Osteocyte (in vitro differentiated cells): ENCODE measurements around the gene EEF1AKMT1. TPM values are rescaled to one million over a fixed set of nuclear protein-coding genes. Genes with fewer than 3 reads are reported as not detected.

Experiments used
- DNase-seq: peaks from one replicate; pipeline ENCODE4 v3.0.0; 2021; ENCODE audit warnings: mixed read lengths; ENCODE audit not compliant: unreplicated experiment; ENCODE audit errors: extremely low spot score
- H3K27ac Mint-ChIP-seq: one replicate; pipeline ENCODE4 v1.8.0; 2021; ENCODE audit warnings: mild to moderate bottlenecking, mixed read lengths; ENCODE audit not compliant: unreplicated experiment
- H3K27me3 Mint-ChIP-seq: one replicate; pipeline ENCODE4 v1.8.0; 2021; ENCODE audit warnings: mixed read lengths; ENCODE audit not compliant: unreplicated experiment
- H3K36me3 Mint-ChIP-seq: one replicate; pipeline ENCODE4 v1.8.0; 2021; ENCODE audit warnings: mixed read lengths; ENCODE audit not compliant: unreplicated experiment
- H3K4me1 Mint-ChIP-seq: one replicate; pipeline ENCODE4 v1.8.0; 2021; ENCODE audit warnings: mixed read lengths; ENCODE audit not compliant: unreplicated experiment
- H3K4me3 Mint-ChIP-seq: one replicate; pipeline ENCODE4 v1.8.0; 2021; ENCODE audit warnings: mild to moderate bottlenecking, moderate library complexity, mixed read lengths; ENCODE audit not compliant: unreplicated experiment
- H3K9me3 Mint-ChIP-seq: one replicate; pipeline ENCODE4 v1.8.0; 2021; ENCODE audit warnings: mixed read lengths; ENCODE audit not compliant: unreplicated experiment
- CTCF ChIP-seq: fragments of 200-600 bp; sonication (generic); IDR thresholded peaks from 2 replicates; pipeline ENCODE4 v1.5.0; 2021; ENCODE audit warnings: antibody characterized with exemption, mild to moderate bottlenecking, moderate library complexity
- total RNA-seq: library from RNA; stranded (reverse); gene quantifications from 2 replicates; pipeline ENCODE4 v1.2.1, GENCODE V29; 2021

EEF1AKMT1 gene
- total RNA-seq, 1 donor from 2014 or later: 10.8 TPM

DNA sequence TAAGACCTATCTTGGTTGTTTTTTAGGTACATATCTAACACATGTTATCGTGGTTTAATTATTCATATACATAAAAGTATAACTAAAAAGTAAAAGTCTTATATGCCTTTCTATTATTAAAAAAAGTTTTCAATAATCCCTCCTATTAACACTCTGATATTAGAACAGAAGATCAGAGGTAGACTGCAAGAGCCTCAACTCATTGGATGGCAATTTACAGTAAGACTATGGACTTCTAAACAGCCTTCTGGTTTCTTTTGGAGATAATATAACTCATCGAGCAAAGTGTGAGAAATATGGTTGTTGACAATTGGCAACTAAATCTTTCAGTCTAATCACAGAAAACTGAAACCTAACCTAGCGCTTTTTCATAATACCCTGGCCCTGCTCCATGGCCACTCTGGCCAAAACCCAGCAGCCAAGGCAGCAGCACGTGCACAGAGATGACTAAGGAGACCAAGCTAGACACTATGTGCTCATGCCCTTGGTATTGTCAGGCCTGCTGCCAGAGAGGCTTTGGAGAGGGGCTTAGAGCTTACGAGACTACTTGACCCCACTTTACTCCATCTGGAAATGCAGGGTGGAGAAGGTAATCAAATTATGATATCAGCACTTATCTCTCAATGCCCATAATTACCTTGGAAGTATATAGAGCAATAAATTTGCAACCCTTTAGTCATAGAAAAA, 40.6 kb upstream of the EEF1AKMT1 start:
- H3K27me3 Mint-ChIP-seq: no peaks in the 10 kb centered on the region
- H3K27ac Mint-ChIP-seq: peak overlapping the region; percentile 95
- no peak for TF ChIP-seq CTCF
- H3K9me3 Mint-ChIP-seq: no peaks in the 10 kb centered on the region
- H3K4me3 Mint-ChIP-seq: no peak overlapping the region
- peaks cover 12% of the 10 kb centered on the region for H3K36me3 Mint-ChIP-seq
- no peak for DNase-seq
- peaks cover 46% of the 10 kb centered on the region for H3K4me1 Mint-ChIP-seq

DNA sequence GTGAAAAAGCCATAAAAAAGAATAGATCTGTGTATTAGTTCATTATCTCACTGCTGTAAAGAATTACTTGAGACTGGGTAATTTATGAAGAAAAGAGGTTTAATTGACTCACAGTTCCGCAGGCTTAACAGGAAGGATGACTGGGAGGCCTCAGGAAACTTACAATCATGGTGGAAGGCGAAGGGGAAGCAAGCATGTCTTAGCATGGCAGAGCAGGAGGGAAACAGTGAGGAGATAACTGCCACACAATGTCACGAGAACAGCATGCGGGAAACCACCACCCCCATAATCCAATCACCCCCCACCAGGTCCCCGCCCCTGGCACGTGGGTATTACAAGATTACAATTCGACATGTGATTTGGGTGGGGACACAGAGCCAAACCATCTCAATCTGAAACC, 39.1 kb upstream of the EEF1AKMT1 start:
- H3K4me3 Mint-ChIP-seq: no peak overlapping the region
- H3K36me3 Mint-ChIP-seq: peaks cover 14% of the 10 kb centered on the region
- H3K27ac Mint-ChIP-seq: peak overlapping the region; percentile 95
- peaks cover 46% of the 10 kb centered on the region for H3K4me1 Mint-ChIP-seq
- no peak for DNase-seq
- H3K27me3 Mint-ChIP-seq: no peaks in the 10 kb centered on the region
- no peak for TF ChIP-seq CTCF
- H3K9me3 Mint-ChIP-seq: no peaks in the 10 kb centered on the region

DNA sequence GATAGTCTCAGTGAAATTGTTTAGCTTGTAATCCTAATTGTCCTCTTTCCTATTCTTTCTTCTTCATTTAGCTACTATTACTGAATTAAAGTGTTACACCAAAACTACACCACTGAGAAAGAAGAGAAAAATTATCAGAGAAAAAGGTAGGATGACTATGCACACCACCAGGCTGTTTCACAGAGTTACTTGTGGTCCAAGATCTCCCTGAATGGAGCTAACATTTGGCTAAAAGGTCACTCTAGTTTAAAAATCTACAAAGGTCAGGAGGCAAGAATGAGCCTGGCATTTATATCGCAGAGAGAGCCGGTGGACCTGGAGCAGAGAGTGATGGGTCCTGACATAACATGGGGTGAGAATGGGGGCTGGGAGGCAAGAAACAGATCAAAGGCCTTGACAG, 37.0 kb upstream of the EEF1AKMT1 start:
- no peak for DNase-seq
- H3K9me3 Mint-ChIP-seq: no peaks in the 10 kb centered on the region
- peaks cover 39% of the 10 kb centered on the region for H3K4me1 Mint-ChIP-seq
- H3K27ac Mint-ChIP-seq: no peak overlapping the region
- no peak overlapping the region for H3K4me3 Mint-ChIP-seq
- no peak for TF ChIP-seq CTCF
- peaks cover 20% of the 10 kb centered on the region for H3K36me3 Mint-ChIP-seq
- H3K27me3 Mint-ChIP-seq: no peaks in the 10 kb centered on the region

DNA sequence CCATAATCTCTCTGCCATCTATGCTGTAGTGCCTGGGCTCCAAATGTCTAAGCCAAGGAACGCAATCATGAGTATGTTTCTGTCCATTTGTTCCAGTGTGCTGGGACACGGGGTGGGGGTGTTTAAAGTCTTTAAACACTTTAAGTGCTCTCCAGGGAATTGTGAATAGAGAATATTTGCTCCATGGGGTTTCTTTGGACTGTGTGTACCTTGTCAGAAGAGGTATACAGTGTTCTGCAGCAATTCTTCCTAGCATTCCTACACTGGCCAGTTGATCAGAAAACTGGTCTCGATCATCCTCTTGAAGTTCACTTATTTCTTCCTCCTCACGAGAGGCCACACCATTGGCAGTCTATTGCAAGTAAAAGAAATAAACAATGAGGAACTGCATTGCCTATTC, 35.1 kb upstream of the EEF1AKMT1 start:
- Mint-ChIP-seq H3K9me3 (no peaks in the 10 kb centered on the region), H3K36me3 (peaks cover 26% of the 10 kb centered on the region), H3K27ac (no peak overlapping the region), H3K27me3 (no peaks in the 10 kb centered on the region), H3K4me1 (peaks cover 22% of the 10 kb centered on the region), H3K4me3 (no peak overlapping the region)
- TF ChIP-seq CTCF: no peak
- DNase-seq: no peak

DNA sequence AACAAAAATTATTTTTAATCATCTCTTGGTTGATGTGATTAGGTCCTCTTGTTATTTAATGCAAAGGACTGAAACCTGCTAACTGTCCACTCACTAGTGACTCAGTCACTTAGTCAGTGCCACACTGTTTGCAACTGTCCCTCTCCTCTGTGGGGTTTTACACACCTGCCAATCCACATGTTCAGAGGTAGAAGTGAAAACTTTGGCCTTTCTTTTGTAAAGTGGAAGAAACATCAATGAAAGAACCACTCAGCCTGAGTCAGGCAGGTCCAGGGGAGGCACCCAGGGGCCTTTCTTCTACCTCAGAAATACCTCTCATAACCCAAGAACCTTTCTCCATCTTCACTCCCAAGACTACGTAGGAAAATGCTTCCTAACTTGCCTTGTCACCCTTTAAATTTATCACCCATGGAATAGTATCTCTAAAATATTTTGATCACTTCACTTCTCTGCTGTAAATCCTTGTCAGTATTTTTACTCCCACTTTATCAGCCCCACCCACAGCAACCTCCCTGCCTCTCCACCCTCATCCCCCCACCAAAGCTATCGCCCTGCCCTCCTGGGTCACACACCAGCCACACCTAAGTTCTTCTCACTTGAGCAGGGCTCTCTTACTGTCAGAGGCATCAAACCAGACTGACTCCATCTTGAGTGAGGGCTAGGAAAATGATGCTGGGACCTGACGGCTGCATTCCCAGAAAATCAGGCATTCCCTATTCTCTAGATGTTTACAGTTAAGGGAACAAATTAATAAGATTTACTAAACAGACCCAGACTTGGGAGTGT, 29.6 kb upstream of the EEF1AKMT1 start:
- no peak for TF ChIP-seq CTCF
- Mint-ChIP-seq H3K9me3 (no peaks in the 10 kb centered on the region), H3K4me3 (no peak overlapping the region), H3K27ac (no peak overlapping the region), H3K27me3 (no peaks in the 10 kb centered on the region), H3K36me3 (peaks cover 23% of the 10 kb centered on the region), H3K4me1 (no peaks in the 10 kb centered on the region)
- DNase-seq: no peak
